ENCODE data around the gene DGLUCY.

DGLUCY gene

DNA sequence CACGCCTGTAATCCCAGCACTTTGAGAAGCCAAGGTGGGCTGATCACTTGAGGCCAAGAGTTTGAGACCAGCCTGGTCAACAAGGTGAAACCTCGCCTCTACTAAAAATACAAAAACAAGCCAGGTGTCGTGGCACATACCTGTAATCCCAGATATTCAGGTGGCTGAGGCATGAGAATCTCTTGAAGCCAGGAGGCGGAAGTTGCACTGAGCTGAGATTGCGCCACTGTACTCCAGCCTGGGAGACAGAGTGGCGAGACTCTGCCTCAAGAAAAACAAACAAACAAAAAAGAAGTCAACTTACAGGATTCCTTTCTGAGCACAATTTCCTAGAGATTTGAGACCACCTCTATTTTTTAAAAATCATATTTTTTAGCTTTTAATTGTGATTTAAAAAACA, 45.3 kb downstream of the DGLUCY start:
- no peak for DNase-seq (ENCODE audit: insufficient read length, low spot score)
- TF ChIP-seq, protein P1, sequence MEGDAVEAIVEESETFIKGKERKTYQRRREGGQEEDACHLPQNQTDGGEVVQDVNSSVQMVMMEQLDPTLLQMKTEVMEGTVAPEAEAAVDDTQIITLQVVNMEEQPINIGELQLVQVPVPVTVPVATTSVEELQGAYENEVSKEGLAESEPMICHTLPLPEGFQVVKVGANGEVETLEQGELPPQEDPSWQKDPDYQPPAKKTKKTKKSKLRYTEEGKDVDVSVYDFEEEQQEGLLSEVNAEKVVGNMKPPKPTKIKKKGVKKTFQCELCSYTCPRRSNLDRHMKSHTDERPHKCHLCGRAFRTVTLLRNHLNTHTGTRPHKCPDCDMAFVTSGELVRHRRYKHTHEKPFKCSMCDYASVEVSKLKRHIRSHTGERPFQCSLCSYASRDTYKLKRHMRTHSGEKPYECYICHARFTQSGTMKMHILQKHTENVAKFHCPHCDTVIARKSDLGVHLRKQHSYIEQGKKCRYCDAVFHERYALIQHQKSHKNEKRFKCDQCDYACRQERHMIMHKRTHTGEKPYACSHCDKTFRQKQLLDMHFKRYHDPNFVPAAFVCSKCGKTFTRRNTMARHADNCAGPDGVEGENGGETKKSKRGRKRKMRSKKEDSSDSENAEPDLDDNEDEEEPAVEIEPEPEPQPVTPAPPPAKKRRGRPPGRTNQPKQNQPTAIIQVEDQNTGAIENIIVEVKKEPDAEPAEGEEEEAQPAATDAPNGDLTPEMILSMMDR (IDR thresholded peaks at IDR 0.05; ENCODE audit: insufficient read depth, missing control alignments), result no peak
- FAIRE-seq, result no peak

GRCh38 chr14:91159906-91160305, 46.0 kb downstream of the DGLUCY start:
- FAIRE-seq (no peak), DNase-seq (ENCODE audit: insufficient read length, low spot score) (no peak)
- TF ChIP-seq, protein P1 (IDR thresholded peaks at IDR 0.05; ENCODE audit: insufficient read depth, missing control alignments), result no peak

DNA sequence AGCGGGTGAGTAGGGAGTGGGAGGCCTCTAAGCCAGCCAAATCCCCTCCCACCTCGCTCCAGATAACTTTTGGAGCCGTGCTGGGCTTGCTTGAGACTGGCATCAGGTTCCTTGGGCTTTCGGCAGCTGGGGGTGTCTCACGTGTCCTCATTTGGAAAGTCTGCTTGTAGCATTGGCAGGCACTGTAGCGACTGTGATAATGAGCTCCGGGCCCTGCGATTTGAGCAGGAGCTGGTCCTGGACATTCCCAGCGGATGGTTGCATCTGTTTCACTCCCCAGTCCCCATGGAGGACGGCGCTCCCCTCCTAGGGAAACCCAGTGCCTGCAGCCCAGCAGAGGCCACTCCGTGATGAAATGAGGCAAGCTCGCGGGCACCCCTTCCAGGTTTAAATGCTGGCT, 49.4 kb downstream of the DGLUCY start:
- FAIRE-seq (no peak), DNase-seq (ENCODE audit: insufficient read length, low spot score) (no peak)
- TF ChIP-seq, protein P1 (IDR thresholded peaks at IDR 0.05; ENCODE audit: insufficient read depth, missing control alignments), result no peak

- no peak for DNase-seq (ENCODE audit: insufficient read length, low spot score)
- TF ChIP-seq, protein P1 (IDR thresholded peaks at IDR 0.05; ENCODE audit: insufficient read depth, missing control alignments), result no peak
- FAIRE-seq, result no peak
Measured at GRCh38 chr14:91164676-91165075, 50.8 kb downstream of the DGLUCY start.

GRCh38 chr14:91167380-91167770, 53.5 kb downstream of the DGLUCY start:
- TF ChIP-seq, protein P1 (IDR thresholded peaks at IDR 0.05; ENCODE audit: insufficient read depth, missing control alignments), result no peak
- FAIRE-seq, result no peak
- DNase-seq (ENCODE audit: insufficient read length, low spot score), result no peak

DNA sequence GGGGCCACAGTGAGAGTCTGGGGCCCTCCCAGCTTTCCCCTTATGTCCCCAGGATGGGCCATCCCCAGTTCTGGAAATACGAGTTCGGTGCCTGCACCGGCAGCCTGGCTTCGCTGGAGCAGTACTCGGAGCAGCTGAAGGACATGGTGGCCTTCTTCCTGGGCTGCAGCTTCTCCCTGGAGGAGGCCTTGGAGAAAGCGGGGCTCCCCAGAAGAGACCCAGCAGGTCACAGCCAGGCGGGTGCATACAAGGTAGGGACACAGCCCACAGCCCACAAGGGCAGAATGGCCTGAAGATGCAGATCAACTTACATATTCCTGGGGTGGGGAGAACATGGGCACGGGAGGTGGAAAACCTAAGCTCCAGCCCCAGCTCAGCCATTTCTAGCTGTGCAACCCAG, 56.1 kb downstream of the DGLUCY start:
- FAIRE-seq, result no peak
- TF ChIP-seq, protein P1 (IDR thresholded peaks at IDR 0.05; ENCODE audit: insufficient read depth, missing control alignments), result no peak
- DNase-seq (ENCODE audit: insufficient read length, low spot score), result no peak

GRCh38 chr14:91170504-91171121, 56.7 kb downstream of the DGLUCY start:
- no peak for FAIRE-seq
- TF ChIP-seq, protein P1 (IDR thresholded peaks at IDR 0.05; ENCODE audit: insufficient read depth, missing control alignments), result no peak
- DNase-seq (ENCODE audit: insufficient read length, low spot score), result no peak

All from D721Med (cell line).